Renal cortical epithelial cell (primary cell): ENCODE measurements around the gene WIPF3. TPM values are rescaled to one million over a fixed set of nuclear protein-coding genes. Genes with fewer than 3 reads are reported as not detected.
"Not testable (repeated sequence)": the region's sequence is repeated elsewhere in the genome, so short reads cannot be mapped to it uniquely, and the experiment has no call there.

Experiments
- DNase-seq: peaks from one replicate; pipeline ENCODE4 v3.0.0-alpha.2; 2011; ENCODE audit warnings: low read depth
- total RNA-seq: library from RNA; depleted of rRNA; stranded (reverse); fragments of >200 nt; gene quantifications from 2 replicates; pipeline ENCODE4 v1.2.3, GENCODE V29; 2014

Gene WIPF3
- total RNA-seq, 1 donor from 2014 or later = 0.35 TPM

GRCh38 chr7:29878081-29878688 is 71.9 kb downstream of the WIPF3 start:
- DNase-seq = peak; percentile 46

GRCh38 chr7:29879609-29880008 is 73.3 kb downstream of the WIPF3 start:
- DNase-seq = no peak

- no peak for DNase-seq
These were observed 75.4 kb downstream of the WIPF3 start for GRCh38 chr7:29881724-29882123.

GRCh38 chr7:29882481-29882880 is 76.2 kb downstream of the WIPF3 start:
- no peak for DNase-seq

- DNase-seq = no peak
These were observed 77.4 kb downstream of the WIPF3 start for GRCh38 chr7:29883462-29884398.

- DNase-seq = no peak
These were observed 78.3 kb downstream of the WIPF3 start for GRCh38 chr7:29884399-29885272.

- DNase-seq = no peak
These were observed 79.3 kb downstream of the WIPF3 start for GRCh38 chr7:29885626-29886025.

GRCh38 chr7:29886827-29887226 is 80.5 kb downstream of the WIPF3 start:
- no peak for DNase-seq

- no peak for DNase-seq
These were observed 81.7 kb downstream of the WIPF3 start for GRCh38 chr7:29888006-29888405.

GRCh38 chr7:29889288-29889687 is 83.0 kb downstream of the WIPF3 start:
- no peak for DNase-seq

GRCh38 chr7:29890251-29890650 is 83.9 kb downstream of the WIPF3 start:
- no peak for DNase-seq

- not testable (repeated sequence) for DNase-seq
These were observed 84.5 kb downstream of the WIPF3 start for GRCh38 chr7:29890786-29891185.

- DNase-seq = no peak
These were observed 85.5 kb downstream of the WIPF3 start for GRCh38 chr7:29891766-29892165.

GRCh38 chr7:29892231-29892630 is 85.9 kb downstream of the WIPF3 start:
- no peak for DNase-seq

- no peak for DNase-seq
These were observed 87.2 kb downstream of the WIPF3 start for GRCh38 chr7:29893351-29893965.

GRCh38 chr7:29894256-29894655 is 87.9 kb downstream of the WIPF3 start:
- no peak for DNase-seq

GRCh38 chr7:29895559-29895958 is 89.3 kb downstream of the WIPF3 start:
- no peak for DNase-seq

- DNase-seq = no peak
These were observed 90.5 kb downstream of the WIPF3 start for GRCh38 chr7:29896685-29897411.

- DNase-seq = peak; percentile 5
These were observed 92.0 kb downstream of the WIPF3 start for GRCh38 chr7:29898301-29898700.

GRCh38 chr7:29900745-29901144 is 94.4 kb downstream of the WIPF3 start:
- no peak for DNase-seq
